Measurements from ENCODE around the gene NHEJ1. TPM values are rescaled to one million over a fixed set of nuclear protein-coding genes. Genes with fewer than 3 reads are reported as not detected.

The NHEJ1 gene
- total and polyA plus RNA-seq, 2 of the 13 experiments (the other 11 are each of a cell fraction or from before 2014, with no cell fraction given) = 30.0 to 30.7 TPM

- TF ChIP-seq SATB2 (CRISPR knock-in tag; IDR thresholded peaks at IDR 0.05) (no peak), RBM22 (optimal IDR thresholded peaks at IDR 0.05; ENCODE audit: low read length) (no peak), ZNF776 (CRISPR knock-in tag; IDR thresholded peaks at IDR 0.05) (no peak), BRCA1 (CRISPR knock-in tag; IDR thresholded peaks at IDR 0.05) (no peak), NCOA5 (CRISPR knock-in tag; IDR thresholded peaks at IDR 0.05) (no peak), ZSCAN20 (CRISPR knock-in tag; IDR thresholded peaks at IDR 0.05; ENCODE audit: borderline replicate concordance) (no peak), SP2 (CRISPR knock-in tag; IDR thresholded peaks at IDR 0.05) (no peak), ZNF432 (CRISPR knock-in tag; IDR thresholded peaks at IDR 0.05; ENCODE audit: borderline replicate concordance) (no peak), THAP11 (CRISPR knock-in tag; IDR thresholded peaks at IDR 0.05) (no peak), ZNF256 (CRISPR knock-in tag; conservative IDR thresholded peaks at IDR 0.05) (no peak), KDM5B (CRISPR knock-in tag; IDR thresholded peaks at IDR 0.05; ENCODE audit: borderline replicate concordance) (no peak), KDM1A (CRISPR knock-in tag; IDR thresholded peaks at IDR 0.05) (peak; percentile 64; the same call in 1 of the 2 replicates), ZBTB40 (IDR thresholded peaks at IDR 0.05) (no peak), ZBTB40 (CRISPR knock-in tag; IDR thresholded peaks at IDR 0.05) (no peak), ZNF44 (CRISPR knock-in tag; IDR thresholded peaks at IDR 0.05) (no peak), ZNF570 (CRISPR knock-in tag; IDR thresholded peaks at IDR 0.05; ENCODE audit: borderline replicate concordance) (no peak), CHCHD3 (CRISPR knock-in tag; IDR thresholded peaks at IDR 0.05) (no peak), ZNF10 (CRISPR knock-in tag; IDR thresholded peaks at IDR 0.05; ENCODE audit: borderline replicate concordance, low read depth) (no peak), HOMEZ (CRISPR knock-in tag; IDR thresholded peaks at IDR 0.05; ENCODE audit: low read depth) (peak; percentile 40; the same call in 1 of the 2 replicates), GATAD2A (CRISPR knock-in tag; IDR thresholded peaks at IDR 0.05) (peak; percentile 57; the same call in 1 of the 2 replicates), CCDC6 (CRISPR knock-in tag; IDR thresholded peaks at IDR 0.05) (no peak), ZNF557 (CRISPR knock-in tag; IDR thresholded peaks at IDR 0.05) (no peak)
Measured at GRCh38 chr2:219126555-219126954, 34.1 kb downstream of the NHEJ1 start (continued).

Data from HepG2 (cell line).